Kidney (tissue), 14 donors: ENCODE data around the gene DCLK1. TPM values are rescaled to one million over a fixed set of nuclear protein-coding genes. Genes with fewer than 3 reads are reported as not detected.

Experiments used
- DNase-seq, 5 donors: peaks; one replicate each; pipeline ENCODE4 v3.0.0-alpha.2; 2013 to 2020
- FAIRE-seq: peaks from 2 replicates; lab custom pipeline; 2012; peaks lifted over from hg19 to GRCh38; lab: Jason Lieb, UNC
- H3K27ac ChIP-seq, 2 donors: one replicate each; pipeline ENCODE4 v1.7.0; 2013; ENCODE audit warnings: low read depth in 2 of 2, low read length in 2 of 2, inconsistent platforms in 1 of 2
- H3K27me3 ChIP-seq: one replicate; pipeline ENCODE4 v1.7.1; 2013; ENCODE audit warnings: low read length, inconsistent platforms; ENCODE audit not compliant: control insufficient read depth, insufficient read depth
- H3K36me3 ChIP-seq, 3 donors: one replicate each; pipeline versions ENCODE4 v1.7.0 to v1.7.1; 2013; ENCODE audit warnings: low read length in 3 of 3, control low read depth in 1 of 3, inconsistent platforms in 1 of 3; ENCODE audit not compliant: insufficient read depth in 3 of 3, control insufficient read depth in 2 of 3
- H3K4me1 ChIP-seq, 3 donors: one replicate each; pipeline versions ENCODE4 v1.7.0 to v1.7.1; 2013; ENCODE audit warnings: low read length in 3 of 3, inconsistent platforms in 1 of 3, low read depth in 1 of 3; ENCODE audit not compliant: control insufficient read depth in 2 of 3, insufficient read depth in 2 of 3
- H3K4me3 ChIP-seq, 3 donors: one replicate each; pipeline versions ENCODE4 v1.7.0 to v1.8.1; 2013; ENCODE audit warnings: low read length in 3 of 3, control low read depth in 1 of 3, inconsistent platforms in 1 of 3
- H3K9ac ChIP-seq, 3 donors: one replicate each; pipeline versions ENCODE4 v1.7.0 to v1.7.1; 2013; ENCODE audit warnings: low read length in 3 of 3, control low read depth in 1 of 3, inconsistent platforms in 1 of 3
- H3K9me3 ChIP-seq, 3 donors: one replicate each; pipeline versions ENCODE4 v1.7.0 to v1.7.1; 2013; ENCODE audit warnings: low read length in 3 of 3, control low read depth in 1 of 3, inconsistent platforms in 1 of 3; ENCODE audit not compliant: control insufficient read depth in 2 of 3, insufficient read depth in 1 of 3
- CTCF ChIP-seq: IDR thresholded peaks from 3 replicates; pipeline ENCODE4 v1.5.1; 2012; ENCODE audit warnings: mild to moderate bottlenecking, moderate library complexity, borderline replicate concordance; ENCODE audit not compliant: insufficient read depth; ENCODE audit errors: extremely low read depth
- intact Hi-C: fragments of 100-400 bp; cut with DNase I; formaldehyde crosslinking; loops from one replicate; pipeline ENCODE4 v1.11.1; 2022
- polyA plus RNA-seq: library from polyadenylated mRNA; stranded (reverse); fragments of 350-450 nt; fragmentation: Illumina TruSeq; extraction: RNeasy Lipid Tissue Mini Kit (QIAGEN cat#74804); gene quantifications from one replicate; pipeline ENCODE4 v1.2.3, GENCODE V29; 2014; ENCODE audit warnings: low read depth, low replicate concordance; ENCODE audit not compliant: insufficient read depth
- total RNA-seq: library from RNA; stranded (reverse); fragmentation: NEBNext Ultra II Directional; extraction: Animal tissue kit (Norgen Biotek cat#: 25700); gene quantifications from one replicate; pipeline ENCODE4 v1.2.1, GENCODE V29; 2021
- donor health status: control.
- donor health status: control.
- donor health status: control.
- donor health status: control.
- donor health status: control.
- donor health status: DM: yes; HTN: yes; CAD: no.
- donor health status: Normal renal cell carcinoma (clear cell type).

Gene DCLK1
- total and polyA plus RNA-seq, 2 donors from 2014 or later = 0.73 to 8.3 TPM

DNA sequence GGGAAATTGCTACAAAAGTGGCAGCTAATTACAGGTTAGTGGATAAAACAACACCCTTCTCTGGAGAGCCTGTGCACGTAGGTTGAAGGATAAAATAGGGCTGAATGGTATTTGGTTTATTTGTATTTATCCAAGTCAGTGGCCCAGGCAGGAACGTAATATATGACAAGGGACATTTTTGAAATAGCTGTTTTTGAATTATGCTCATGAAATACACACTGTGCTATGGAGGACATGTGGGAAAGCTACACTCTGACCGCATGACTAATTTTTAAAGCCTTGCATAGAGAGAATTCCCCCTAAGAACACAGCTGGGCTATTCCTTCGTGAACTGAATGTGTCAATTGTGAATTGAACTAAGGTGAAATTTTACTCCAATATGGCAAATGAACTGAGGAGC, 362.6 kb downstream of the DCLK1 start:
- no peak for TF ChIP-seq CTCF
- H3K27me3 ChIP-seq = no peaks in the 10 kb centered on the region
- DNase-seq (peak in 1 of 5 donors; percentile 53), FAIRE-seq (no peak)
- no peak overlapping the region for H3K4me3 ChIP-seq
- no peak overlapping the region for H3K9ac ChIP-seq
- no peaks in the 10 kb centered on the region for H3K36me3 ChIP-seq
- no peaks in the 10 kb centered on the region for H3K9me3 ChIP-seq
- no peaks in the 10 kb centered on the region for H3K4me1 ChIP-seq
- no peak overlapping the region for H3K27ac ChIP-seq
- intact Hi-C loops = no loop called here

- Histone ChIP-seq H3K27me3 (no peaks in the 10 kb centered on the region), H3K4me1 (no peaks in the 10 kb centered on the region), H3K4me3 (no peak overlapping the region), H3K36me3 (no peaks in the 10 kb centered on the region), H3K9ac (no peak overlapping the region), H3K9me3 (no peaks in the 10 kb centered on the region), H3K27ac (no peak overlapping the region)
- FAIRE-seq (no peak), DNase-seq (no peak)
- no peak for TF ChIP-seq CTCF
- intact Hi-C loops = no loop called here
Measured at GRCh38 chr13:35768073-35768472, 363.1 kb downstream of the DCLK1 start.

- Histone ChIP-seq H3K4me3 (no peak overlapping the region), H3K9ac (no peak overlapping the region), H3K9me3 (peaks cover 0 to 2% (median 0%) of the 10 kb centered on the region in 3 donors), H3K27me3 (no peaks in the 10 kb centered on the region), H3K36me3 (no peaks in the 10 kb centered on the region), H3K27ac (no peak overlapping the region), H3K4me1 (no peaks in the 10 kb centered on the region)
- intact Hi-C loops = no loop called here
- TF ChIP-seq CTCF = no peak
- FAIRE-seq (no peak), DNase-seq (no peak)
Measured at GRCh38 chr13:35767256-35767976, 363.8 kb downstream of the DCLK1 start.
